Fibroblast of lung (primary cell): ENCODE results near the gene HTR2A. TPM values are rescaled to one million over a fixed set of nuclear protein-coding genes. Genes with fewer than 3 reads are reported as not detected.

Experiments used
- DNase-seq, 2 donors: peaks; one replicate each; pipeline versions ENCODE4 v3.0.0 to v3.0.0-alpha.2; 2010; ENCODE audit warnings: low read depth in 2 of 2
- H2AFZ ChIP-seq: 2 replicates; pipeline ENCODE4 v1.5.1; 2012; ENCODE audit warnings: low read length, control low read depth, inconsistent platforms
- H3K27ac ChIP-seq: 2 replicates; pipeline ENCODE4 v1.5.1; 2011; ENCODE audit warnings: low read length, control low read depth; ENCODE audit not compliant: insufficient read depth
- H3K27me3 ChIP-seq: 2 replicates; pipeline ENCODE4 v1.5.1; 2011; ENCODE audit warnings: mild to moderate bottlenecking, low read length; ENCODE audit not compliant: control insufficient read depth, insufficient read depth
- H3K36me3 ChIP-seq: 2 replicates; pipeline ENCODE4 v1.5.1; 2011; ENCODE audit warnings: low read length; ENCODE audit not compliant: control insufficient read depth, insufficient read depth
- H3K4me1 ChIP-seq: 2 replicates; pipeline ENCODE4 v1.5.1; 2011; ENCODE audit warnings: low read length; ENCODE audit not compliant: control insufficient read depth, insufficient read depth; ENCODE audit errors: extremely low read depth
- H3K4me2 ChIP-seq: 2 replicates; pipeline ENCODE4 v1.5.1; 2011; ENCODE audit warnings: low read length, control low read depth; ENCODE audit not compliant: insufficient read depth; ENCODE audit errors: extremely low read depth
- H3K4me3 ChIP-seq, 4 experiments: fragments of 200-600 bp in 1 of 4; sonication (generic) in 1 of 4; replicated peaks in 1 of 4; 2 replicates each; pipeline ENCODE4 v1.5.1; 2011 to 2016; ENCODE audit warnings: low read length in 4 of 4, low read depth in 3 of 4, mild to moderate bottlenecking in 3 of 4, control low read depth in 2 of 4, inconsistent platforms in 1 of 4, mixed read lengths in 1 of 4; ENCODE audit not compliant: insufficient read depth in 1 of 4; ENCODE audit errors: control extremely low read depth in 1 of 4
- H3K79me2 ChIP-seq: 2 replicates; pipeline ENCODE4 v1.5.1; 2012; ENCODE audit warnings: mild to moderate bottlenecking, low read length, inconsistent platforms; ENCODE audit not compliant: control insufficient read depth, insufficient read depth
- H3K9ac ChIP-seq: 2 replicates; pipeline ENCODE4 v1.5.1; 2011; ENCODE audit warnings: mild to moderate bottlenecking, low read length, control low read depth; ENCODE audit not compliant: insufficient read depth
- H3K9me3 ChIP-seq: 2 replicates; pipeline ENCODE4 v1.5.1; 2012; ENCODE audit warnings: low read depth, low read length; ENCODE audit not compliant: control insufficient read depth, insufficient read depth
- H4K20me1 ChIP-seq: 2 replicates; pipeline ENCODE4 v1.5.1; 2011; ENCODE audit warnings: low read length; ENCODE audit not compliant: control insufficient read depth, insufficient read depth; ENCODE audit errors: extremely low read depth
- CTCF ChIP-seq, 2 donors: IDR thresholded peaks in 1 of 2; conservative IDR thresholded peaks in 1 of 2; 1 replicate in 1 of 2; 2 replicates in 1 of 2; pipeline ENCODE4 v1.5.1; 2011 to 2012; ENCODE audit warnings: low read length in 2 of 2, control low read depth in 1 of 2, inconsistent platforms in 1 of 2, low read depth in 1 of 2, mild to moderate bottlenecking in 1 of 2
- EZH2 ChIP-seq: IDR thresholded peaks from 2 replicates; pipeline ENCODE4 v1.5.1; 2012; ENCODE audit warnings: low read length, control low read depth, mild to moderate bottlenecking; ENCODE audit errors: missing control alignments
- polyA plus RNA-seq, 2 donors: library from polyadenylated mRNA; depleted of rRNA in 1 of 2; stranded (reverse) in 1 of 2; unstranded in 1 of 2; fragments of >200 nt; gene quantifications; 2 replicates each; pipeline ENCODE4 v1.2.1, GENCODE V29; 2011 to 2012; ENCODE audit warnings: missing spikeins in 1 of 2
- total RNA-seq: library from RNA; depleted of rRNA; stranded (reverse); fragments of >200 nt; gene quantifications from 2 replicates; pipeline ENCODE4 v1.2.1, GENCODE V29; 2014

HTR2A gene
- total and polyA plus RNA-seq, 2 donors (not counting 1 experiment from before 2014, with no cell fraction given), result 0.01 to 0.33 TPM

GRCh38 chr13:46901721-46902120 is 4.9 kb upstream of the HTR2A start:
- H2AFZ ChIP-seq, result no peak overlapping the region
- TF ChIP-seq CTCF (conservative IDR thresholded peaks at IDR 0.05 in 1 of 2, IDR thresholded peaks at IDR 0.05 in 1 of 2; ENCODE audit: low read depth in 1 of 2, low read length in 2 of 2), result no peak
- TF ChIP-seq EZH2, result no peak

GRCh38 chr13:46899801-46900200 is 2.9 kb upstream of the HTR2A start:
- H2AFZ ChIP-seq, result no peak overlapping the region
- no peaks in the 10 kb centered on the region for H3K4me1 ChIP-seq
- H3K36me3 ChIP-seq, result no peaks in the 10 kb centered on the region
- H3K27me3 ChIP-seq, result no peaks in the 10 kb centered on the region
- no peak for TF ChIP-seq EZH2
- TF ChIP-seq CTCF (conservative IDR thresholded peaks at IDR 0.05 in 1 of 2, IDR thresholded peaks at IDR 0.05 in 1 of 2; ENCODE audit: low read depth in 1 of 2, low read length in 2 of 2), result no peak
- H3K9me3 ChIP-seq, result no peaks in the 10 kb centered on the region
- no peaks in the 10 kb centered on the region for H3K79me2 ChIP-seq
- H3K4me2 ChIP-seq, result no peak overlapping the region
- DNase-seq, result no peak
- H3K9ac ChIP-seq, result no peak overlapping the region
- no peak overlapping the region for H3K27ac ChIP-seq
- H3K4me3 ChIP-seq, result no peak overlapping the region
- H4K20me1 ChIP-seq, result no peaks in the 10 kb centered on the region

More at GRCh38 chr13:46901721-46902120, 4.9 kb upstream of the HTR2A start:
- Histone ChIP-seq H3K79me2 (no peaks in the 10 kb centered on the region), H4K20me1 (no peaks in the 10 kb centered on the region), H3K36me3 (no peaks in the 10 kb centered on the region), H3K9ac (no peak overlapping the region), H3K4me1 (no peaks in the 10 kb centered on the region), H3K27ac (no peak overlapping the region), H3K9me3 (no peaks in the 10 kb centered on the region), H3K4me2 (no peak overlapping the region), H3K27me3 (no peaks in the 10 kb centered on the region), H3K4me3 (no peak overlapping the region)
- no peak for DNase-seq

GRCh38 chr13:46895381-46895780 is 1.5 kb downstream of the HTR2A start:
- Histone ChIP-seq H3K27ac (no peak overlapping the region), H3K9me3 (no peaks in the 10 kb centered on the region), H3K4me3 (peak overlapping the region in 1 of 4 experiments; percentile 59)

More at GRCh38 chr13:46895381-46895780, 1.5 kb downstream of the HTR2A start:
- Histone ChIP-seq H3K79me2 (no peaks in the 10 kb centered on the region), H3K27me3 (no peaks in the 10 kb centered on the region), H3K9ac (no peak overlapping the region), H2AFZ (peak overlapping the region; percentile 3), H3K36me3 (no peaks in the 10 kb centered on the region), H4K20me1 (no peaks in the 10 kb centered on the region), H3K4me2 (peak overlapping the region; percentile 13), H3K4me1 (peaks cover 2% of the 10 kb centered on the region)
- TF ChIP-seq EZH2 (no peak), CTCF (conservative IDR thresholded peaks at IDR 0.05 in 1 of 2, IDR thresholded peaks at IDR 0.05 in 1 of 2; ENCODE audit: low read depth in 1 of 2, low read length in 2 of 2) (no peak)
- DNase-seq, result no peak
